NT2/D1 (cell line): ENCODE results near the gene CCDC150.

Experiments
- SUZ12 ChIP-seq: IDR thresholded peaks from 2 replicates; pipeline ENCODE4 v1.6.1; 2011; ENCODE audit not compliant: insufficient read length, insufficient read depth; ENCODE audit errors: extremely low read depth
- YY1 ChIP-seq: IDR thresholded peaks from 2 replicates; pipeline ENCODE4 v1.6.1; 2011; ENCODE audit not compliant: insufficient read length, insufficient read depth
- ZNF274 ChIP-seq: IDR thresholded peaks from 2 replicates; pipeline ENCODE4 v1.6.1; 2011; ENCODE audit warnings: mild to moderate bottlenecking, low read depth, low read length

- TF ChIP-seq YY1 = no peak
- TF ChIP-seq ZNF274 = no peak
- TF ChIP-seq SUZ12 = no peak
These were observed 16.2 kb downstream of the CCDC150 start for GRCh38 chr2:196655761-196656160.
